Stromal cell of bone marrow (primary cell): ENCODE measurements around the gene EFNA5.

ENCODE experiments used
- DNase-seq: peaks from one replicate; pipeline ENCODE4 v3.0.0-alpha.2; 2012; ENCODE audit warnings: low read depth

The EFNA5 gene

GRCh38 chr5:107670932-107671741, at the start of gene EFNA5:
EFNA5 (minus strand) TSS chr5:107670937.
- no peak for DNase-seq

- DNase-seq, result no peak
Measured at GRCh38 chr5:107719034-107719606, 48.4 kb upstream of the EFNA5 start.

GRCh38 chr5:107717816-107718215, 47.1 kb upstream of the EFNA5 start:
- no peak for DNase-seq

DNA sequence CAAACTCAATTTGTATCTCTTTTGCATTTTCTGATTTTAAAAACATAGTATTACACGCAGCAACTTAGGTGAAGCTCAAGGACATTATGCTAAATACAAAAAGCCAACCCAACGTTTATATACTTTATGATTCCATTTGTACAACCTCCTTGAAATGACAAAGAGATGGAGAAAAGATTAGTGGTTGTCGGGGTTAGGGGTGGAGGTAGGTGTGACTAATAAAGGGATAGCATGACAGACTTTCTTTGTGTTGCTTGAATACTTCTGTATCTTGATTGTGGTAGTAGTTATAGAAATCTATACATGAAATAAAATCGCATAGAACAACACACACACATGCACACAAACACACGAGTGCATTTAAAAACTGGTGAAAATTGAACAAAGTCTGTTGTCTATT, 42.5 kb upstream of the EFNA5 start:
- no peak for DNase-seq

GRCh38 chr5:107712359-107712870, 41.7 kb upstream of the EFNA5 start:
- no peak for DNase-seq

- DNase-seq, result peak; percentile 46
Measured at GRCh38 chr5:107705402-107706014, 34.8 kb upstream of the EFNA5 start.

- DNase-seq, result no peak
Measured at GRCh38 chr5:107704681-107705401, 34.1 kb upstream of the EFNA5 start.

- DNase-seq, result peak; percentile 30
Measured at GRCh38 chr5:107700481-107700880, 29.7 kb upstream of the EFNA5 start.

DNA sequence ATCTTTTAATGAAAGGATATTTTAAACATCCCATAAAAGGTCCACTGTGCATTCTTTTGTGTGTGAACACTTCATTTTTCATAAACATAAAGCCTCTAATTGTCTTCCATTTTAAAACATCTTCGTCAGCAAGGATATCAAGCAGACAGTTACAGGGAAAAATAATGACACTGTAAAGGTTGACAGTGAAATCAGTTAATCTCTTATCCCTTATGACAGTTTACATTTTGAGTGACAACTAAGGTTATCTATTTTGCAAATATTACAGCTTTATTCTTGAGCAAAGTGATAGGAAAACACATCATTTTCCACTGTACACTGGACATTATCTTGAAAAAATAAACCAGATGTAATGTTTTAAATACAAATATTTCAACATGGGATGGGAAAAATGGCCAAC, 28.7 kb upstream of the EFNA5 start:
- DNase-seq, result no peak

GRCh38 chr5:107698286-107698685, 27.5 kb upstream of the EFNA5 start:
- no peak for DNase-seq

DNA sequence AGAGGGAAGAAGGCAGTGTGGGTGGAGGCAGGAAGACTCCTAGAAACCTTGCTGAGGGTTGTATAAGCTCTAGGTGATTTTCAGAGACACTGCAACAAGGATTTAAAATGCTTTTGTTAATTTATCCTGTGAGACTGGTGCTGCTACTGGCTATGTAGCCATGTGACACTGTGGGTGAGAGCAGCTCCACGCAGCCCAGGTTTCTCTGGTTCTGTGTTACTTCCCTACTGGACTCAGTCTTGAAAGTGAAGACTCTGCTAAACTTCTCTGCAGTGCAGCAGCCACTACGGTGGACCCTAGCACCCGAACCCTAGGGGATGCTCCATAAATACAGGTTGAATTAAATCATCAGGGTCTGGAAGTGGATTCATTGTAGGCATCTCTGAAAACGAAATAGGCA, 25.8 kb upstream of the EFNA5 start:
- no peak for DNase-seq

- no peak for DNase-seq
Measured at GRCh38 chr5:107696080-107696479, 25.3 kb upstream of the EFNA5 start.

- DNase-seq, result no peak
Measured at GRCh38 chr5:107687937-107688336, 17.2 kb upstream of the EFNA5 start.

- DNase-seq, result no peak
Measured at GRCh38 chr5:107687404-107687803, 16.7 kb upstream of the EFNA5 start.

DNA sequence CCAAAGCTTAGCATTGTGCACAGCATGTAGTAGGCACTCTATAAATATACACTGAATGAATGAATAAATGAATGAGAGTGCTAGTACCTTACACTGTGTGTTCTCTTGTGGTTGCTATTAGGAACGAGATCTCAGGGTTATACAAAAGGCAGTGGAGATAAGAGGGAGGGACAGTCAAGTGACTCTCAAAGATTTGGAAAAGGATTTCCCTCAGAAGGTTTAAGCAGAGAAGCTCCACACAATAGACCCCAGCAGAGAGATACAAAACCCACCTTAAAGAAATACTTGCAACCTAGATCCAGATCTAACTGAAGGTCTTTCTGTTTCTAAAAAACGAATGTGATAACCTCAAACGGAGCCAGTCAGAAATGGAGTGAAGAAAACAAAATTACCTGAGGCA, 11.8 kb upstream of the EFNA5 start:
- DNase-seq, result no peak

DNA sequence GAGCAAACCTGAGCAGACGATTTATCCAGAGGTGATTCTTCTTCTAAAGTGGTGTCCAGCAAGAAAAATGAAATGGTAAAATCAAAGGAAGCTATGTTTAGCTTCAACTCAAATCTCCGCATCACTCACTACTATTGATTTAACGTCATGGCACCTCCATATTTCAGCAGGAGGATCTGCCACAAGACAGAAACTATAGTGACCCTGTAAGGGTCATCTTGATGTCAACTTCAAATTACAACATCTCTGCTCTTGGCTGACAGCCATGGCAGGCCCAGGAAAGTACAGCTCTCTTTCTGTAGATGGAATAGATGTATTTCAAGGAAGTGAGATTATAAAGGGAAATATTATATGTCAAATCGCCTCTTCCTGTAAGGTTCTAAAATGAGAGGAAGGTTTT, 10.1 kb upstream of the EFNA5 start:
- no peak for DNase-seq

GRCh38 chr5:107680099-107680498, 9.4 kb upstream of the EFNA5 start:
- DNase-seq, result no peak

DNA sequence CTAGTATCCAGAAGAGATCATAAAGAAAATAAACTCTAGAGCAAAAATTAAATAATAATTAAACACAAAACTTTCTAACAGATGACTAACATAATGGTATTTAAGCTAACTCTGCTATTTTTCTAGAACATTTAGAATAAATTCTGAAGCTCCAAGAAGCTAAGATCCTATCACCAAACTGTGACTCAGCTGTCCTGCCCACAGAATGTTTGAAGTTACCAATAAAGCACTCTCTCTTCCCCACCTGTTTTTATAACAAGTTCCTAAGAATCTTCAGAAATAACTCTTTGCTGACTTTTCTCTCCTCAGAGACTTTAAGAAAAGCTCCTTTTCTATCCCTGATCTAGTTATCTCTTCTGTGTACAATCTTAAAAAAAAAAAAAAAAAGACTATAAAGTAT, 6.0 kb upstream of the EFNA5 start:
- DNase-seq, result no peak

DNA sequence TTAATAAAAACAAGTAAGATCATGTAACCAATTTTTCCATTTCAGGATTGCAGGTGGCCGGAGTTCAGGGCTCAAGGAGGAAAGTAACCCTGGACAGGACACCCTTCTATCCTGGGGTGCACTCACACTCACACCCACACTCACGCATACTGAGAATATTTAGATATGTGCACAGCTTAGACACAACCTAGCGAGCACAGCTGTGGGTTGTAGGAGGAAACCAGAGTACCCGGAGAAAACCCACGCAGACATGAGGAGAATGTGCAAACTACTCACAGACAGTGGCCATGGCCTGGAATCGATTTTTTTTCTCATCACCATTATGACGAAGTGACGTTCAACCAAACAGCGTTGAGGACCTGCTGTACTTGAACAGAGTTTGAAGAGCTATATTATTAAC, 4.5 kb upstream of the EFNA5 start:
- no peak for DNase-seq

DNA sequence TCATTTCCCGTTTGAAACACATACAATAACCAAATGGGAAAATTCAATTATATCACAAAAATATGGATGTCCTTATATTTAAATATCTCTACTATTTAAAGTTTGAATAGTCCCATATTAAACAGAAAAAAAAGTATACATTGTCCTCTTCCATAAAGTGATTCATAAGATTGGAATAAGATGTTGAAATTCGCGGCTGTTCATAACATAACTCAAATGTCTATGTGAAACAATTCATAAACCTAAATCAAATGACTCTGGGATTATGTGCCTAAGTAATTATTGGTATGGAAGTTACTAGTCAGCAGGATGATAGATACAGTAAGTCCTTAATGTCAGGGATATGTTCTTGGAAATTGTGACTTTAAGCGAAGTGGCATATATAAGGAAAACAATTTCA, 3.9 kb upstream of the EFNA5 start:
- DNase-seq, result no peak

DNA sequence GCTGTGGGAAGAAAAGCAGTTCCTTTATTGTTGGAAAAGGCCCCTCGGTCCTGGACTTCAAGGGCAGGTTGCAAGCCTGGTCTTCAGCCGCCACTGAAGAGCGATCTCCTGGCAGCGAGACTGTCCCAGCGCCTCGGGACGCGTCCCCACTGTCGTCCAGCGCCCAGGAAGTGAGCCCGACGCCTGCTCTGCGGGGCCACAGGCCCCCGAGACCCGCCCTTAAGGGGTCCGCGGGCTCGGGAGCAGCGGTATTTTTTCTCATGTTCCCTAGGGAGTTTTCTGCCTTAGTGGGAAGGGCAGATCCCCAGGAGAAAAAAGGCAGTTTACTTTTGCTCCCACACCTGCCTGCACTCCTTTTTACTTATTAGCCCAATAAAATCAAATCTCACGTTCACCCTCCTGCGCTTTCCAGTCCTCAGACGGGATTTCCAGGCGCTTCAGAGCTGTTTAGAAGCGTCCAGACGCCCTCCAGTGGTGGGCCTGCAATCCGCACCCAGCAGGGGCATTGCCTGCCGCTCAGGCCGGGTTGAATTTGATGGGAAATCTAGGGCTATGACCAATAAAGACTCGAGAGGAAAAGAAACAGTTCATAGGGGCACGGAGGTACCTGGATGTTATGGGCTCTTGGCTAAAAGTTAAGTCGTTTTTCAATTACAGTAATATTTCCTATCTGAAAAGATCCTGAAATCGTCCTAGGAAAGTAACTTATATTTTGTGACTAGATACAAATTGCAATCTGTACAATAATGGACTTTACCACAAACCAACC, 2.8 kb upstream of the EFNA5 start:
- DNase-seq, result peak; percentile 82

DNA sequence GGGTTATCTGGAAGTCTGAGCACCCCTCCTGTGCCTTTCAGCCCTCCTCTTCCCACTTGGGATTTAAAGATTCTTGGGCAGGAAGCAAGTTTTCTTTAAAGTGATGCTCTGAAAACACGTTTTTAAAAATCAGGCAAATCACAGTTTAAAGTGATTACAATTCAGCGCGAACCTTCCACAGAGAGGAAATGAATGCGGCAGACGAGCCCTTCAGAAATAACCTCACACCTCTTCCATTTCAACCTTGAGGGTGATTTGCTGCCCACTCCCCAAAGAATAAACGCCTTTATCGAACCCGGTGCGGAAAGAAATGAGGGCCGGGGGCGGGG, 2.3 kb upstream of the EFNA5 start:
- DNase-seq, result no peak
